ENCODE measurements around the gene PLEKHM3.

Gene PLEKHM3

DNA sequence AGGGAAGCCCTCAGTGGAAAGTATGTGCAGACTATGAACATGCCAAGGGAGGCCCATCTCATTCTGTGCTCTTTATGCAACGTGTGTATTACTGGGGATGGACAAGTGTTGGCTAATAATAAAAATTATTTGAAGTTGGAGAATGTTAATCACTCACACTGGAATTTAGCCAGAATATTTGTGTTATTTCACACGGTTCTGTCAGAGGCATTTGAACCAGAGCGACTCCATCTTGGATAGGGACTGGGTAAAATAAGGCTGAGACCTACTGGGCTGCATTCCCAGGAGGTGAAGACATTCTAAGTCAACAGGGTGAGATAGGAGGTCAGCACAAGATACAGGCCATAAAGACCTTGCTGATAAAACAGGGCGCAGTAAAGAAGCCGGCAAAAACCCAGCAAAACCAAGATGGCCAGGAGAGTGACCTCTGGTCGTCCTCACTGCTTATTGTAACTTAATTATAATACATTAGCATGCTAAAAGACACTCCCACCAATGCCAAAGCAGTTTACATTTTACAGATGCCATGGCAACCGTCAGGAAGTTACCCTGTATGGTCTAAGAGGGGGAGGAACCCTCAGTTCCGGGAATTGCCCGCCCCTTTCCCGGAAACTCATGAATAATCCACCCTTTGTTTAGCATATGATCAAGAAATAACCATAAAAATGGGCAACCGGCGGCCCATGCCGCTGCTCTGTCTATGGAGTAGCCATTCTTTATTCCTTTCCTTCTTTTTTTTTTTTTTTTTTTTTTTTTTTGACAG is 253.1 kb downstream of the PLEKHM3 start:
- H3K27ac ChIP-seq (ENCODE audit: low read length), result no peak overlapping the region
- peaks cover 17% of the 10 kb centered on the region for H3K4me1 ChIP-seq (ENCODE audit: control insufficient read depth, insufficient read depth, low read length)
- no peak overlapping the region for H3K9ac ChIP-seq (ENCODE audit: low read length in 2 of 2)
- peaks cover 6% of the 10 kb centered on the region in 2 donors for H3K36me3 ChIP-seq (ENCODE audit: control insufficient read depth in 2 of 2, insufficient read depth in 2 of 2, low read length in 2 of 2)
- H3K9me3 ChIP-seq (ENCODE audit: control insufficient read depth in 2 of 2, low read length in 2 of 2), result no peaks in the 10 kb centered on the region
- no peaks in the 10 kb centered on the region for H3K27me3 ChIP-seq (ENCODE audit: control insufficient read depth in 1 of 2, insufficient read depth in 2 of 2, low read length in 2 of 2)
- H3K4me3 ChIP-seq (ENCODE audit: low read length in 2 of 2), result no peak overlapping the region

- Histone ChIP-seq H3K4me3 (ENCODE audit: low read length in 2 of 2) (no peak overlapping the region), H3K27ac (ENCODE audit: low read length) (no peak overlapping the region), H3K9ac (ENCODE audit: low read length in 2 of 2) (no peak overlapping the region), H3K9me3 (ENCODE audit: control insufficient read depth in 2 of 2, low read length in 2 of 2) (no peaks in the 10 kb centered on the region), H3K27me3 (ENCODE audit: control insufficient read depth in 1 of 2, insufficient read depth in 2 of 2, low read length in 2 of 2) (no peaks in the 10 kb centered on the region), H3K4me1 (ENCODE audit: control insufficient read depth, insufficient read depth, low read length) (peaks cover 25% of the 10 kb centered on the region), H3K36me3 (ENCODE audit: control insufficient read depth in 2 of 2, insufficient read depth in 2 of 2, low read length in 2 of 2) (peaks cover 6 to 12% of the 10 kb centered on the region in 2 donors)
These were observed 253.9 kb downstream of the PLEKHM3 start for GRCh38 chr2:207771421-207771820.
